GM12875 (cell line): ENCODE data around the gene UNC79.

Experiments
- H3K4me3 ChIP-seq: one replicate; pipeline ENCODE4 v1.5.1; 2011; ENCODE audit warnings: low read depth, low read length, control low read depth
- CTCF ChIP-seq: IDR thresholded peaks from 2 replicates; pipeline ENCODE4 v1.5.1; 2011; ENCODE audit warnings: low read depth, mild to moderate bottlenecking, control low read depth, inconsistent platforms, low read length, moderate library complexity, borderline replicate concordance; ENCODE audit not compliant: insufficient read depth

Gene UNC79

GRCh38 chr14:93752980-93753561 is 322.3 kb downstream of the UNC79 start:
- no peak for TF ChIP-seq CTCF
- H3K4me3 ChIP-seq: no peak overlapping the region

DNA sequence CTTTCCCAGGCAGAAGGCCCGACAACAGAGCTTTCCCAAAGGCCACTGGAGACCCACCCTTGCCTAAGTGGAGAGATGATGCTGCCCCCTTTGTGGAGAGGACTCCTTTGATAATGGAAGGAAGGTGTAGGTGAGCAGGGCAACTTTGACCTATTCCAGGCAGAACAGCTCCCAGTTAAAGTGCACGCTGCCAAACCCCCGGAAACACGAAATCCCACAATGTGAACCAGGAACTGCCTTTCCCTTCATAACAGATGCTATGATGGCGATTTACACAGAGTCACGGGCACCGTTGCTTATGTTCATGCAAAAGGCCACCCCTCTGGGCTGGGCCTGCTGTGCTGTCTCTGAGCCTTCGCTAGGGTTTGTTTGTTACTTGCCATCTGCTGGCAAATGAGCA is 322.9 kb downstream of the UNC79 start:
- no peak overlapping the region for H3K4me3 ChIP-seq
- no peak for TF ChIP-seq CTCF

- TF ChIP-seq CTCF: no peak
- H3K4me3 ChIP-seq: no peak overlapping the region
Observed at GRCh38 chr14:93757206-93757605, 326.5 kb downstream of the UNC79 start.
